Measurements from ENCODE around the gene TMEM120B.
"Not testable (repeated sequence)": the region's sequence is repeated elsewhere in the genome, so short reads cannot be mapped to it uniquely, and the experiment has no call there.

DNA sequence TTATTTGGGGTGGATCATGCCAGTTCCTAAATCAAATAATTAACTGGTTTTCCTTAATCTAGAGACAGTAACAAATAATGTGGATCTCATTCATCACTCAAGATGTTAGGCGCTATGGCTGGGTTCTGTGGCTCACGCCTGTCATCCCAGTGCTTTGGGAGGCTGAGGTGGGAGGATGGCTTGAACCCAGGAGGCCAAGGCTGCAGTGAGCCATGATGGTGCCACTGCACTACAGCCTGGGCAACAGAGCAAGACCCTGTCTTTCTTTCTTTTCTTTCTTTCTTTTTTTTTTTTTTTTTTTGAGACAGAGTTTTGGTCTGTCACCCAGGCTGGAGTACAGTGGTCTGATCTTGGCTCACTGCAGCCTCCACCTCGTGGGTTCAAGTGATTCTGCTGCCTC is 19.8 kb upstream of the TMEM120B start:
- TF ChIP-seq, protein P1, sequence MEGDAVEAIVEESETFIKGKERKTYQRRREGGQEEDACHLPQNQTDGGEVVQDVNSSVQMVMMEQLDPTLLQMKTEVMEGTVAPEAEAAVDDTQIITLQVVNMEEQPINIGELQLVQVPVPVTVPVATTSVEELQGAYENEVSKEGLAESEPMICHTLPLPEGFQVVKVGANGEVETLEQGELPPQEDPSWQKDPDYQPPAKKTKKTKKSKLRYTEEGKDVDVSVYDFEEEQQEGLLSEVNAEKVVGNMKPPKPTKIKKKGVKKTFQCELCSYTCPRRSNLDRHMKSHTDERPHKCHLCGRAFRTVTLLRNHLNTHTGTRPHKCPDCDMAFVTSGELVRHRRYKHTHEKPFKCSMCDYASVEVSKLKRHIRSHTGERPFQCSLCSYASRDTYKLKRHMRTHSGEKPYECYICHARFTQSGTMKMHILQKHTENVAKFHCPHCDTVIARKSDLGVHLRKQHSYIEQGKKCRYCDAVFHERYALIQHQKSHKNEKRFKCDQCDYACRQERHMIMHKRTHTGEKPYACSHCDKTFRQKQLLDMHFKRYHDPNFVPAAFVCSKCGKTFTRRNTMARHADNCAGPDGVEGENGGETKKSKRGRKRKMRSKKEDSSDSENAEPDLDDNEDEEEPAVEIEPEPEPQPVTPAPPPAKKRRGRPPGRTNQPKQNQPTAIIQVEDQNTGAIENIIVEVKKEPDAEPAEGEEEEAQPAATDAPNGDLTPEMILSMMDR (IDR thresholded peaks at IDR 0.05; ENCODE audit: low read length), result not testable (repeated sequence)
- TF ChIP-seq EZH2 (IDR thresholded peaks at IDR 0.05; ENCODE audit: borderline replicate concordance, low read length), result not testable (repeated sequence)

All from OCI-LY1 (cell line).